Measurements from ENCODE around the gene YWHAQ.
A peak's percentile ranks its signal among the peaks of the same experiment; 100 is the strongest.

YWHAQ gene

DNA sequence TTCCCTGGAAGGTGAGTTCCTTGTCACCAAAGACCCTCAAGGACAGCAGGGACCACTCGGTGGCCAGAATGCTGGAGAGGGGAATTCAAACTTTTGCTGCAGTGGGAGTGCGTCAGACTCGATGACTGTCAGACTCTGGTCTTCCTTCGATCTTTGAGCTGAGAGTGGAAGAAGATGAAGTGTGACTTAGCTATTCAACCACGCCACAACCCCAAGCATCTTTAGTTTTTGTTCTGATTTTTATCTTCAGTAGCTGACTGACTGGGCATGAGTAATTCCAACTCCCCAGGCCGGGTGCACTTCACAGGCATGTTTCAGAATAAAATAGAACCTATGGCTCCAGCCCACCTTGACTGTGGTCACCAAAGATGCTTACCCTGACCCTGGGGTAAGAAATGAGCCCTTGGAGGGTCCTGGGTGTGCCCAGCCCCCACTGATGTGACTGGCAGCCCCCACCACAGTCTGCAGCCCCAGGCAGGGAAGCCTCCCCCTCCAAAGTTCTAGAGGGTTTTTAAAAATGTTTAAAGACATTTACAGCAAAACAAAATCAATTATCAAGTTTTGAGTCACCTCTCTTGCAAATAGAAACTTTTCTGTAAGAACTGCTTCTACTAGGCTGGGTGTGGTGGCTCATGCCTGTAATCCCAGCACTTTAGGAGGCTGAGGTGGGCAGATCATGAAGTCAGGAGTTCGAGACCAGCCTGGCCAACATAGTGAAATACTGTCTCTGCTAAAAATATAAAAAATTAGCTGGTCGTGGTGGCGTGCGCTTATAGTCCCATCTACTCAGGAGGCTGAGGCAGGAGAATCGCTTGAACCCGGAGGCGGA is 24.9 kb upstream of the YWHAQ start:
- DNase-seq (ENCODE audit: low spot score): peak; percentile 94

DNA sequence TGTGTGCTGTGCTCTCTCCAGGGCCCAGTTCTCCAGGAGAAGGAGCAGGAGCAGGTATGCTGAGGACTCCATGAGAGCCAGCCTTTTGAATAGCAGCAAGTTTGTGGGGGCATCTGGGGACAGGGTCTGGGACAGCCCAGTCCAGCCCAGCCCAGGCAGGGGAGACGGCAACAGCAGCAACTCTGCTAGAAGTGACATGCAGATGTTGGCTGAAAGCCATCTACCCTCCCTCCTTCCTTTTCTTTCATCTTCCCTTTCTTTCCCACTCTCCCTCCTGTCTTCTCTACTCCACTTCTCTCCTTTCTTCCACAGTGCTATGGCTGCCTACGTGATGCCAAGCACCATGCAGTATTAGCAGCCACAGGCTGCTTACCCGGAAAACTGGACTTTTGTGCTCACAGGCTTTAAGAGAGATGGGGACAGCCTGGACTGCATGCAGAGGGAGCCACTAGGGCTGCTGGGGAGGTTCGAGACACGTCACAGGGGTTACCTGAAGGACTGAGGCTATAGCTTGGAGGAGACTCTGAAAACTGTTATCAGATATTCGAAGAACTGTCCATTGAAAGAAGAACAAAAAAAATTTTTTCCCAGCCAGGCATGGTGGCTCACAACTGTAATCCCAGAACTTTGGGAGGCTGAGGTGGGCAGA is 23.8 kb upstream of the YWHAQ start:
- DNase-seq (ENCODE audit: low spot score): no peak

- DNase-seq (ENCODE audit: low spot score): no peak
Measured at GRCh38 chr2:9653485-9654271, 22.9 kb upstream of the YWHAQ start.

DNA sequence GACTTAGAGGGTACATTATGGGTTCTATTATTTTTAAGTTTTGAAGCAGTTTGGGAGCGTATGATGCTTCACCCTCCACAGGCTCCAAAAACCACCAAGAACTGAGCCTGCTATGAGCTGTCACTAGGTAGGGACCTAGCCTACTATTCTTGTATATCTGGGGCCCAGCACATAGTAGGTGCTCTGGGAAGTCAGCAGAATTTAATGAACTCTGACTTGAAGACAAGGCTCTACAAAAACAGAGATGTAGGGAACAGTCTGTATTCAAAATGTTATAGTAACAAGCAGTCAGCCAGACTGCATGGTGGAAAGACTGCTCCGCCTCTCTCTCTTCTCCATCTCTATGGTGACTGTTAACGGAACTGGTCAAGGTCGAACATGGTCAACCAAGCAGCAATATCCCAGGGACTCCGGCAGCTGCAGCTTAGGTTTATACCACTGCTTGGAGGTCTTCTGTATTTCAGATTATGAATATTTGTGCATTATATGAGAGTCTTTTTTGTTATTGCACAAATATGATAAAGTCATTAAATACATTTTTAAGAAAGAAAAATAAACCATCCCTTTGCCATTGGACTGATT is 22.2 kb upstream of the YWHAQ start:
- DNase-seq (ENCODE audit: low spot score): no peak

- DNase-seq (ENCODE audit: low spot score): no peak
Measured at GRCh38 chr2:9652267-9652666, 21.5 kb upstream of the YWHAQ start.

GRCh38 chr2:9650119-9650821 is 19.5 kb upstream of the YWHAQ start:
- no peak for DNase-seq (ENCODE audit: low spot score)

DNA sequence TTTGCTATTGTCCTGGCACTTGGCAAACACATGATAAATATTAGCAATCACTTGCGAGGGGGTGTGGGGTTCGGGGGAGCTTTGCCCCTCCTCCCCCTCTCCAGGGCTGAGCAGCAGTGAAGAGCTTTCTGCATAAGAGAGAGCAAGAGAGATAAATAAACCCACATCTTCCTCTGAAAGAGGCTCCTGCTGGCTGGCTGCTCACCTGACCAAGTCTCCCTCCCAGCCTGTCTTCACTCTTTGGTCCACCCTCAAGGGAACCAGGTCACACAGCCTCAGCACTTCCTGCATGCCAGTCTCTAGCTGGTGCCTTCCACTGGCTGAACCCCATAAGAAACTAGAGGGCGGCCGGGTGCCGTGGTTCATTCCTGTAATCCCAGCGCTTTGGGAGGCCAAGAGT is 18.5 kb upstream of the YWHAQ start:
- no peak for DNase-seq (ENCODE audit: low spot score)

DNA sequence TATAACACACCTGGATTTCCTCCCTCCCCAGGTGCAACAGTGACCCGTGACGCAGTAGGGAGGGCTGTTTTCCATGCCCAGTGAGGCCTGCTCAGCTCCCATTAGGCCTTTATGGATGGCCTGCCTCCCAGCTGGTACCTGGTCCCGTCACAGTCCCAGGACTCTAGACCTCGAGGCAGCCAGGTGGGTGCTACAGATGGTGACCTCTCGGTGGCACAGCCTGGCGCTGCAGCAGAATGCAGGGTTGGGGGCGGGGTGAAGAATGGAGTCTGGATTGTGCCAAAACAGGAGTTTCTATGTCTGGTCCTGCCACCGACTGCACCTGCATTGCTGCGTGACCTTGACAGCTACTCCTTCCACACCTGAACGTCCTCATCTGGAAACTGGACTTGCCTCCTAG is 18.0 kb upstream of the YWHAQ start:
- DNase-seq (ENCODE audit: low spot score): no peak

- DNase-seq (ENCODE audit: low spot score): no peak
Measured at GRCh38 chr2:9647884-9648283, 17.1 kb upstream of the YWHAQ start.

DNA sequence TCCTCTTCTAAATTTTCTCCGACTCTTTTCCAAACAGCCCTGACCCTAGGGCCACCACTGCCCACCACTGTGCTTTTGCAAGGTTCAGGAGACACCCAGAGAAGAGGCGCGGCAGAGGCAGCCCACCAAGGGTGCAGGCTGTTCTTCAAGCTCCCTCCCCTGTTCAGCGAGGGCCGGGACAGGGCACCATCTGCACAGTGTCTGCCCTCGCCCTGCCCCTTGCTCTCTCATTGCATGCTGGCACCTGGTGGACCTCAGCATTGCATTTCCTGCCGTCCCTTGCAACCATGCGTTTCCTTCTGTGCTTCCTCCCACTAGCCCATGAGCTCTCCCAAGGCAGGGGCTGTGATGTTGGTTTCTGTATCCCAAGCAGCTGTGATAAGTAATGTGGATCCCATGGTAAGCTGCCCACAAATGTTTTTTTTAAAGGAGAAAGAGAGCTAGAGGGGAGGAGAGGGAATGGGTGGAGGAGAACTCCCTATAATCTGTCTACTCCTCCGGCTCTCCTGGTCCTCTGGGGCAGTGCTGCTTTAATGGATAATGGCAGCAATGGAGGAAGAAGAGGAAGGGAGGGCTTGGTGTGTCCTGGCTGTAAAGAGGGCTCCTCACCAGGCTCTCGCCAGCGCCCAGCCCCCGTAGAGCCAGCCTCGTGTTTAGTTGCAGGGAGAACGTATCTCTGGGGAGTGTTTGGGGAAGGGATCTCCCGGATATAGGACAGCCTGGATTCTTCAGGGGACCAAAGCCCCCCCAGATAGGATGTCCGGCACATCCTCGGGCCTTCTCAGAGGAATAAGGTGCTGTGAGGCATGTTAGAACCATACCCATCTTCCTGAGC is 15.6 kb upstream of the YWHAQ start:
- DNase-seq (ENCODE audit: low spot score): no peak

DNA sequence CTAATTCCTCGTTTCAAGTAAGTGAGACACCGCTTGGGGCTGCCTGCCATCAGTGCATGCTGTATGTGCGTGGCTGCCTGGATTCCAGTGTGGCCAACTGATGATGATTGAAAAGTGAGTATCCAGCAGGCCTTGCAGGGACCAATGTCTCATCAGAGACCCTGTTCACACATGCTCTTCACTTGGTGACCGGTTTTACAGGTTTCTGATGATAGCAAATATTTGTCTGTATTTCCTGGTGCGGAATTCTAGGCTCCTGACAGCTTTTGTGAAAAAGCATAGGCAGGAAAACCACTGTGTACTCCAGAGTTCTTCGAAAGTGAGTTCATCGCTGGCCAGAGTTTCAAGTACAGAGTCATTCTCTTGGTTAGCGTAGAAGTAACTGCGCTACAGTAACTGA is 13.8 kb upstream of the YWHAQ start:
- no peak for DNase-seq (ENCODE audit: low spot score)

DNA sequence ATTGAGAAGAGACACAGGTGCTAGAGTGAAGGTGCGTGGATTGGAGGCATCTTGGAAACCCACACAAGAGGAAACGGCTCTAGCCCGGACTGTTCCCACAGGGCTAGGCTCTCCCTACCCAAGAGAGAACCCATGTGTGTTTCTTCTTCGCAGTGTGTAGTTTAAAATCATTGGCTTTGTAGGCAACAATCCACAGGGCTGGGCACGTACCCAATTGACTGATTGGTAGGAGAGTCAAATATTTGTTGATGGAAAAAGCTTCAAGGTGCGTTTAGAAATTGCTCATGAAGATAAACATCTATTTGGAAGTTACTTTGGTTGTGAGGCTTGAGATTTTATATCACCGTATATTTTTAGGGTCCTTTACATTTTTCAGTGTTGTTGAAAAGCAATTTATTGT is 13.2 kb upstream of the YWHAQ start:
- DNase-seq (ENCODE audit: low spot score): no peak

GRCh38 chr2:9641641-9642040 is 10.8 kb upstream of the YWHAQ start:
- DNase-seq (ENCODE audit: low spot score): no peak

GRCh38 chr2:9640403-9641104 is 9.8 kb upstream of the YWHAQ start:
- no peak for DNase-seq (ENCODE audit: low spot score)

GRCh38 chr2:9639740-9640343 is 9.0 kb upstream of the YWHAQ start:
- no peak for DNase-seq (ENCODE audit: low spot score)

DNA sequence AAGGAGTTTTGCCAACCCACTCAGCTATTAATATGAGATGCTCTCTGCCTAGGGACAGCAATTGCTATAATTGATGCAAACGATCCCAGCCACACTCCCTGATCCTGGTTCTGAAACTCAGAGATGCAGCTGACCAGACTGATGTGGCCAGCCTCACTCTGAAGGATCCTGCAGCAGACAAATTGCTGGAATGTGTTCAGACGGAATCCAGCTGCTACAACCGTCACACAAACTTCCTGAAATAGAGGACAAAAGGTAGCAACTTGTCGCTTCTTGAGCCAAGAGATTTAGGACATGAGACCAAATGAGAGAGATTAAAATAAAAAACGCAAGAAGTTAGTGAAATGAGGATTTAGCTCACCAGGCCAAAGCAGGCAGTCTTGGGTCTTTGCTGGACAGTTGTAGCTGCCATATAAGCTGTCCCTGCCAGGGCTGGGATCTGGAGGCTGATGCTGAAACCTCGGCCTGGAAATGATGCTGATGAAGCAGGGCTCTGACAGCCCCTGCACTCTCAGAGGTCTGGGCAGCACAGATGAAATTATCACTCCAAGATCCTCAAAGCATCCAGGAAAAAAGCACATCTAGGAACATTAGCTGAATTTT is 8.3 kb upstream of the YWHAQ start:
- no peak for DNase-seq (ENCODE audit: low spot score)

DNA sequence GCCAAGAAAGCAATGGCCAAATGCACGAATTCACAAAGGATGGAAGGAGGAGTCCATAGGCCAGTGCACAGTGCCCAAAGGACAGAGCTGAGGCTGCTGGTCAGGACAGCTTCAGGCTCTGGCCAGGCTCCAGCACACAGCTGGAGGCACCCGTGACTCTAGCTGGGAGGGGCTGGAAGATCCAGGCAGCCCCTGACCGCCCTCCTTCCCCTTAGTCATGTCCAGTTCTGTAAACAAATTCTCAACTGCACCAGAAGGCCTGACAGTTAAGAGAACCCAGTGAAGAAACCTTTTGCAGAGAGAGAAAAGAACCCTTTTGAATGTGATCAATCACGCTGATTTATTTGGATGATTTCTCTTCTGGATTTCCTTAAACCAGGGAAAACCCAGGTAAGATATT is 7.7 kb upstream of the YWHAQ start:
- peak; percentile 38 for DNase-seq (ENCODE audit: low spot score)

GRCh38 chr2:9637330-9637729 is 6.5 kb upstream of the YWHAQ start:
- DNase-seq (ENCODE audit: low spot score): peak; percentile 24

GRCh38 chr2:9634133-9634532 is 3.3 kb upstream of the YWHAQ start:
- DNase-seq (ENCODE audit: low spot score): no peak
